ENCODE results near the gene PSAT1. TPM values are rescaled to one million over a fixed set of nuclear protein-coding genes. Genes with fewer than 3 reads are reported as not detected.

Gene PSAT1
- total RNA-seq, 4 donors from 2014 or later: 11.2 to 88.2 (median 13.1) TPM

DNA sequence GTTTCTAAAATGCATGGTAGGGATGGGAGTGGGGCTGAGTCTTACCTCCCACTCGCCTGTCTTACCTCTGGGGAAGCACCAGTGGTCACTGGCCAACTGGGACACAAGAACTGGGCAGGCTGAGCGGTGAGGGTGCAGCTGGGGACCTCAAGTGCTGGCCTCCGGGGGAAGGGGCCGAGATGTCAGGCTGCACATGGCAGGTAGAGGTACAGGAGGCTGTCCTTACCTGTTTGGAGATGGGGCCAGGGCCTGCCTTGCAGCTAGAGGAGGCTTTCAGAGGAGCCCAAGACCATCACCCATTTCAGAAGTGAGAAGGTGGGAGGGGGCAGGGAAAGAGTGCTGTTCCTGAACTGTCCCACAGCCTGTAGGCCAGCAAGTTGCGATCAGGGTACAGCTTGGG, 14.2 kb downstream of the PSAT1 start:
- H3K27me3 ChIP-seq: no peaks in the 10 kb centered on the region
- 97 to 100% methylated on average over 5 of the region's 5 CpGs for WGBS, 2 donors
- no peak overlapping the region for H3K4me3 ChIP-seq (replicated peaks in 1 of 3)
- H3K9me3 ChIP-seq: no peaks in the 10 kb centered on the region
- intact Hi-C loops (cut with DNase I): no loop called here
- TF ChIP-seq, protein P1, sequence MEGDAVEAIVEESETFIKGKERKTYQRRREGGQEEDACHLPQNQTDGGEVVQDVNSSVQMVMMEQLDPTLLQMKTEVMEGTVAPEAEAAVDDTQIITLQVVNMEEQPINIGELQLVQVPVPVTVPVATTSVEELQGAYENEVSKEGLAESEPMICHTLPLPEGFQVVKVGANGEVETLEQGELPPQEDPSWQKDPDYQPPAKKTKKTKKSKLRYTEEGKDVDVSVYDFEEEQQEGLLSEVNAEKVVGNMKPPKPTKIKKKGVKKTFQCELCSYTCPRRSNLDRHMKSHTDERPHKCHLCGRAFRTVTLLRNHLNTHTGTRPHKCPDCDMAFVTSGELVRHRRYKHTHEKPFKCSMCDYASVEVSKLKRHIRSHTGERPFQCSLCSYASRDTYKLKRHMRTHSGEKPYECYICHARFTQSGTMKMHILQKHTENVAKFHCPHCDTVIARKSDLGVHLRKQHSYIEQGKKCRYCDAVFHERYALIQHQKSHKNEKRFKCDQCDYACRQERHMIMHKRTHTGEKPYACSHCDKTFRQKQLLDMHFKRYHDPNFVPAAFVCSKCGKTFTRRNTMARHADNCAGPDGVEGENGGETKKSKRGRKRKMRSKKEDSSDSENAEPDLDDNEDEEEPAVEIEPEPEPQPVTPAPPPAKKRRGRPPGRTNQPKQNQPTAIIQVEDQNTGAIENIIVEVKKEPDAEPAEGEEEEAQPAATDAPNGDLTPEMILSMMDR (IDR thresholded peaks at IDR 0.05): no peak
- TF ChIP-seq POLR2A (IDR thresholded peaks at IDR 0.05): no peak
- no peak for DNase-seq
- no peak overlapping the region for H3K27ac ChIP-seq
- H3K36me3 ChIP-seq: no peaks in the 10 kb centered on the region
- no peaks in the 10 kb centered on the region for H3K4me1 ChIP-seq

DNA sequence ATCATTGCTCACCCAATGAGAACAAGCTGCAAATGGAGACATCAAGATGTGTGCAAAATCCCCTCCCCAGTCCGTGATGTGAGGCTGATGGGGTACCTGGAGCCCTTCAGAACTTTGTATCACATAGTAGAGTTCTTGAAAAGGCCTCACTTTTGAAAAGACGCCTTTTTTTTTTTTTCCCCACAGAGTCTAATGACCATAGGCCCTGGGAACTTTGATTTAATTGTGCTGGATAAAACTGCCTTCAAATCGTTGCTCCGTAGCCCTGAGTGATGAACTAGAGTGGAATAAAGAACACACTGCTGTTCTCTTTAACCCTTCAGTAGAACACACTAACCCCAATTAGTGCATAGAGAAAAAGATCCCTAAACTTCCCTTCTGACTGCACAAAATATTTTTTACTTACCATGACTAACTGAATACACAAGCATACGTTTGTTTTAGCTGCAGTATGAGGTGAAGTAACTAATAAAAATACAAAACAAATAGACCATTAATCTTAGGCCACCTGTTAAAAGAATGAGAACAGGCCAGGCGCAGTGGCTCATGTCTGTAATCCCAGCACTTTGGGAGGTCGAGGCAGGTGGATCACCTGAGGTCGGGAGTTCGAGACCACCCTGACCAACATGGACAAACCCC, 15.1 kb downstream of the PSAT1 start:
- Histone ChIP-seq H3K4me3 (replicated peaks in 1 of 3) (no peak overlapping the region), H3K27ac (no peak overlapping the region), H3K27me3 (no peaks in the 10 kb centered on the region), H3K9me3 (no peaks in the 10 kb centered on the region), H3K4me1 (no peaks in the 10 kb centered on the region), H3K36me3 (no peaks in the 10 kb centered on the region)
- DNase-seq: no peak
- 71 to 80% methylated on average over 9 of the region's 9 CpGs for WGBS, 2 donors
- TF ChIP-seq, protein P1 (IDR thresholded peaks at IDR 0.05): no peak
- no peak for TF ChIP-seq POLR2A (IDR thresholded peaks at IDR 0.05)
- intact Hi-C loops (cut with DNase I): no loop called here

DNA sequence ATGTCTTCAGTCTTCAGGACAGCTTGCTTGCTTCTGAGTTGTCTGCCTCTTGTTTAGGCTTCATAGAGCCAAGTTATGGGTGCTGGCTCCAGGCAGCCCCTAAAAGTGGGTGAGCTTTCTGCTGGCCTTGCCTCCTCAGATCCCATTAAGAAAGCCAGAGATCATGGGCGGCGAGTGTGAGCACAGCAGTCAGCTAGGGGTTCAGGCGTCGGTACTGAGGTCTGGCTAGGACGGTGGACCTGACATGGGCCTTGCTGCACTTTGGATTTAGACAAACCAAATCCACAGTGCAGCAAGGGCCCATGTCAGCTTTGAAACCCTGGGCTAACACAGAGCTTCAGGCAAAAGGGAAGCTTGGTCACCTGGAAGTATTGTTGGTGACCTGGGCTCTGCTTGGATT, 17.6 kb downstream of the PSAT1 start:
- 94 to 97% methylated on average over 5 of the region's 5 CpGs for WGBS, 2 donors
- H3K4me3 ChIP-seq (replicated peaks in 1 of 3): no peak overlapping the region
- no peak for DNase-seq
- intact Hi-C loops (cut with DNase I): no loop called here
- no peak overlapping the region for H3K27ac ChIP-seq
- H3K4me1 ChIP-seq: no peaks in the 10 kb centered on the region
- no peaks in the 10 kb centered on the region for H3K9me3 ChIP-seq
- H3K36me3 ChIP-seq: no peaks in the 10 kb centered on the region
- no peaks in the 10 kb centered on the region for H3K27me3 ChIP-seq
- TF ChIP-seq, protein P1 (IDR thresholded peaks at IDR 0.05): no peak
- TF ChIP-seq POLR2A (IDR thresholded peaks at IDR 0.05): no peak

DNA sequence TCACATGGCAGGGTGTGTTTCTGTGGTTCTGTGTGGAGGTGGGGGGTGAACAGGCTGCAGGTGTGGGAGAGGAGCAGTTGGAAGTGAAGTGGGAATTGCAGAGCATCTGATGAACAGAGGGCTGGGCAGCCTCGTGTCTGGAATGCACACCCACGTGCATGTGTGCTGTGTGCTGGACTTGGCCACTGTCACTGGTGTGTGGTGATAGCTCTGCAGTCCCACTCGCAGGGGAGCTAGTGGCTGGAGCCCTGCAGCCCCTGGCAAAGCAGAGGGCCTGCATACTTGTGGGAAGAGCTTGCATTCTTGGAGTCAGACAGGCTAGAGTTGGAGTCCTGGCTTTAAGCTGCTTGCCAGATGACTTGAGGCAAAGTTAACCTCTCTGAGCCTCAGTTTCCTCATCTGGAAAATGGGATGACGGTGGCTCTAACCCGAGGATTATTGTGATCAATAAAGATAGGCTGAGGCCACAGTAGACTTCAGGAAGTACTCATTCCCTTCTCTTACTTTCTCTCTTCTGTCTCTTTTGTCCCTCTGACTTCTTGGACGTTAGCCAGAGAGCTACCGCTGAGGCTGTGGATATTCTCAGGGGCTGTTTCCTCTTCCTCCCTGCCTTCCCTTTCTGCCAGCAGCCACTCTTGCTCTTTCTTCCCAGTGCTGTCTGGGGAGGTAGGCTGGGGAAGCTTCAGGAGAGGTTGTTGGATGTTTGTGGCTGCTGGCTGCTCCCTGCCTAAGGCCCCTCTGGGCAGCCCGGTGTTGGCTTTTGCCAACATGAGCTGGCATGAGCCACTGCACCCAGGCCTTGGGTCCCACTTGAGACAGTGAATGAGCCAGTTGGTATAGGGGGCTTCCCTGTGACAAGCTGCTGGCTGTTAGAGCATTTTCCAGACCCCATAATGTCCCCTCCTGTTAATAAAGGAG, 18.3 kb downstream of the PSAT1 start:
- no peak overlapping the region for H3K4me3 ChIP-seq (replicated peaks in 1 of 3)
- no peaks in the 10 kb centered on the region for H3K27me3 ChIP-seq
- H3K27ac ChIP-seq: no peak overlapping the region
- H3K4me1 ChIP-seq: no peaks in the 10 kb centered on the region
- 58 to 63% methylated on average over 8 of the region's 8 CpGs for WGBS, 2 donors
- no peaks in the 10 kb centered on the region for H3K36me3 ChIP-seq
- intact Hi-C loops (cut with DNase I): no loop called here
- DNase-seq: no peak
- no peak for TF ChIP-seq POLR2A (IDR thresholded peaks at IDR 0.05)
- TF ChIP-seq, protein P1 (IDR thresholded peaks at IDR 0.05): no peak
- H3K9me3 ChIP-seq: no peaks in the 10 kb centered on the region

Data from thyroid gland (tissue), 4 donors.